Large intestine (tissue), 3 donors: ENCODE data around the gene KDM4F. TPM values are rescaled to one million over a fixed set of nuclear protein-coding genes. Genes with fewer than 3 reads are reported as not detected.
A peak's percentile ranks its signal among the peaks of the same experiment; 100 is the strongest.

Experiments
- DNase-seq, 2 donors: peaks; one replicate each; pipeline versions ENCODE4 v3.0.0 to v3.0.0-alpha.2; 2013
- H3K27ac ChIP-seq: one replicate; pipeline ENCODE4 v1.5.1; 2013; ENCODE audit warnings: low read length
- H3K27me3 ChIP-seq: 2 replicates; pipeline ENCODE4 v1.6.1; 2013; ENCODE audit warnings: low read length; ENCODE audit not compliant: control insufficient read depth, insufficient read depth
- H3K36me3 ChIP-seq: 2 replicates; pipeline ENCODE4 v1.6.1; 2013; ENCODE audit warnings: low read length; ENCODE audit not compliant: control insufficient read depth, insufficient read depth
- H3K4me1 ChIP-seq: one replicate; pipeline ENCODE4 v1.6.1; 2013; ENCODE audit warnings: low read length; ENCODE audit not compliant: control insufficient read depth, insufficient read depth
- H3K4me3 ChIP-seq: one replicate; pipeline ENCODE4 v1.5.1; 2013; ENCODE audit warnings: low read length
- H3K9me3 ChIP-seq: one replicate; pipeline ENCODE4 v1.6.1; 2013; ENCODE audit warnings: mild to moderate bottlenecking, low read depth, low read length, moderate library complexity; ENCODE audit not compliant: control insufficient read depth
- WGBS: methylation state at CpG from one replicate; pipeline ENCODE4 v1.1.5; 2013; ENCODE audit warnings: low lambda C conversion rate; ENCODE audit not compliant: insufficient coverage; 5-methylcytosine and 5-hydroxymethylcytosine counted together
- polyA plus RNA-seq: library from polyadenylated mRNA; unstranded; fragments of 120-200 nt; gene quantifications from one replicate; pipeline ENCODE4 v1.2.1, GENCODE V29; 2013

The KDM4F gene
- polyA plus RNA-seq, 1 donor: not detected

DNA sequence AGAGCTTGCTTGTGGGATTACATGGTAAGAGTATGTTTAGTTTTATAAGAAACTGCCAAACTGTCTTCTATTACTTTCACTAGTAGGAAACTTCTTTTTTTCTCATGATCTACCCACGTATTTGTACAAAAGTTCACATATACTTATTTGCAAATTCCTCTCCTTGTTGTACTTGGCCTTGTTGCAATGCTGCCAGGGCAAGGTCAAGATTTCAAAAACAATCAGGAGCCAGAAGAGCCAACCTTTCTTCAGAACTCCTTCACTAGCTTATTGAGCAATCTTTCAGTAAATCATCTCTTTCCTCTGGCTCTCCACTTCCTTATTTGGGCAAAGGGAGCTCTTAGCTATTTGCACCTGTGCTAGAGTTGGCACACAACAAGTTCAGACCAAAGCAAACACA, 27.2 kb downstream of the KDM4F start:
- no peak overlapping the region for H3K4me3 ChIP-seq
- no peak overlapping the region for H3K27ac ChIP-seq
- WGBS: 13% methylated on average over 1 of the region's 1 CpG
- no peaks in the 10 kb centered on the region for H3K4me1 ChIP-seq
- peak; percentile 61 to 70 for DNase-seq
- no peaks in the 10 kb centered on the region for H3K36me3 ChIP-seq
- no peaks in the 10 kb centered on the region for H3K9me3 ChIP-seq
- H3K27me3 ChIP-seq: no peaks in the 10 kb centered on the region

DNA sequence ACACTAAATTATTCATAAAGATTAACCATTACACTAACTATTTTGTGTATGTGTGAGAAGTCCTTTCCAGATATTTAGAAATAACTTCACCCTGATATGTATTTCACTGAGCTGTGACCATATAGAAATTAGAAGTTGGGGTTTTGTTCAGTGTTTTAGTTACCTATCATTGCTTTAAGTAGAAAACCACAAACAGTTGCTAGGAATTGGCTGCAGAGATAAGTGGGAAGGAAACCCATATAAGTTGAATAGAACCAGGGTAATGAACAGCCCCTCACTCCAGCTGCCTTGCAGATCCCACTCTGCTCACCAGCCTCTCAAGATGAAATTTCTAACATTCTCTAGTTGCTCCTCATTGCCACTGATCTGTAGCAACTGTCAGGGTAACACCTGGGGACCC, 27.8 kb downstream of the KDM4F start:
- Histone ChIP-seq H3K27me3 (no peaks in the 10 kb centered on the region), H3K27ac (no peak overlapping the region), H3K4me1 (no peaks in the 10 kb centered on the region), H3K4me3 (no peak overlapping the region), H3K36me3 (no peaks in the 10 kb centered on the region), H3K9me3 (no peaks in the 10 kb centered on the region)
- DNase-seq: no peak

DNA sequence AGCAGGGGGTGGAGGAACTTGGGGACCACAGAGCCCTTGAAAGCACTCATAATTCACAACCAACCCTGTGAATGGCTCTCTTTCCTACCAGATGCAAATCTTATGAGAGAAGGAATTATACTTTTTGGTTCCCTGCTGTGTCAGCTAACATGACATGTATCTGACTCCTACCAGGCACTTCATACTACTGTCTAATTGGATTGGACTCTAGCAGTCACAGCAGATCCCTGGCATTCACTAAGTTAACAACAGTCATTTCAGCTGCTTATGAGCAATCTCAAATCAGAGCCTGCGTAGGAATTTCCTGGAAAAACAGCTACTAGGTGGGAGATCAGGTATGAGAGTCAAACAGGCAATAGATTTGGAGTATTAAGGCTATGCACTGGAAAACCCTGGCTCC, 29.3 kb downstream of the KDM4F start:
- H3K9me3 ChIP-seq: no peaks in the 10 kb centered on the region
- H3K4me3 ChIP-seq: no peak overlapping the region
- whole genome bisulfite sequencing: no CpG with 5 or more reads among the region's 1 CpG
- H3K4me1 ChIP-seq: no peaks in the 10 kb centered on the region
- no peaks in the 10 kb centered on the region for H3K36me3 ChIP-seq
- DNase-seq: no peak
- no peak overlapping the region for H3K27ac ChIP-seq
- H3K27me3 ChIP-seq: no peaks in the 10 kb centered on the region

DNA sequence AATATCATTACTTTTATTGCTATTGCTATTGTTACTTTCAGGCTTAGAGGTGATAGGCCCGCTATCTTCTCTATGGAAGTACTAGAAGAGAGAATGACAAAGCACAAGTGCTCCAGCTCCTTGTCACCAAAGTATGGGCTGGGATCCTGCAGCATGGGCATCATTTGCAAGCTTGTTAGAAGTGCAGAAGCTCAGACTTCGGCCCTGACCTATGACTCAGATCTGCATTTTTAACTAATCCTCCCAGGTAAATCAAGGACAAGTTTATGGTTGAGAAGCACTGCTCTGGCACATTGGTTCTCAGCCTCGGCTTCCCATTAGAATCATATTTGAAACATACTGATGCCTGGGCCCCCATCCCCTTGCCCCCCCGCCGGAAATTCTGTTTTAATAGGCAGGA, 31.8 kb downstream of the KDM4F start:
- no peaks in the 10 kb centered on the region for H3K36me3 ChIP-seq
- H3K4me1 ChIP-seq: no peaks in the 10 kb centered on the region
- no peak for DNase-seq
- no peak overlapping the region for H3K4me3 ChIP-seq
- no peak overlapping the region for H3K27ac ChIP-seq
- WGBS: no CpG with 5 or more reads among the region's 5 CpGs
- H3K9me3 ChIP-seq: no peaks in the 10 kb centered on the region
- H3K27me3 ChIP-seq: no peaks in the 10 kb centered on the region

DNA sequence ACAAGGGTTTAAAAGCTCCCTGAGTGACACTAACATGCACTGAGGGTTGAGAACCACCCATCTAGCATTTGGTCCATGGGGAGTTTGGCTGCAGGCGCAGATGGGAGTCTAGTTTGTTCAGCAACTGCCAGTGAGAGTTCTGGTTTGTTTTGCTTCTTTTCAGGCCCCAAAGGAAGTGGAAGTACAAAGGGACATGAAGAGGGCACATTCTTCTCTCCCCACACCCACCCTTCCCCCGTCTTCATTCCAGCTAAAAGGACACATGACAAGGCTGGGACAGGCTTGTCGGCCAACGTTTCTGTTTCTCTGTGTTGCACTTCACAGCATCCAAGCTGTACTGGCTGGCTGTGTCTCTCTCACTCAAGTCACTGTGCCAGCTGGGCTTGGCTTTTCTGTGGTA, 32.2 kb downstream of the KDM4F start:
- no peaks in the 10 kb centered on the region for H3K27me3 ChIP-seq
- no peaks in the 10 kb centered on the region for H3K4me1 ChIP-seq
- no peak overlapping the region for H3K4me3 ChIP-seq
- DNase-seq: no peak
- no peaks in the 10 kb centered on the region for H3K9me3 ChIP-seq
- no peaks in the 10 kb centered on the region for H3K36me3 ChIP-seq
- no peak overlapping the region for H3K27ac ChIP-seq
- WGBS: no CpG with 5 or more reads among the region's 4 CpGs

DNA sequence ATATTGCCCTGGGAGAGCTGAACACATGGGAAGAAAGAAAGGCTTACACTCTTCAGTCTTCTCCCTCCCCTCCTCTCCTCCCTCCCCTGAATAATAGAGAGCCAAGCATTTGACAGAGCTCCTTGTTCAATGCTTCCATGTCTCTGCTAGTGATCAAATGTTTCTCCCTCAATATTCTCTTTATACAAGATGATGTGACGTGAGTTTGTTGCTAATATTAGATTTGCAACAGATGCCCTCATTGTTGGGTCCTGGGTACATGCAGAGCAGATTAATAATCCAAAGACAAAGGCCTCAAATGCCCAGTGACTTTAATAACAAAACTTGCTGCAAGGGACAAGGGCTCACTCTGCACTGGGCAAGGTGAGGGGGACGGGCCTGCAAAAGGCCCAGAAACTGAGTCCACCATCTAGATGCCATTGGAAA, 33.4 kb downstream of the KDM4F start:
- H3K27ac ChIP-seq: no peak overlapping the region

DNA sequence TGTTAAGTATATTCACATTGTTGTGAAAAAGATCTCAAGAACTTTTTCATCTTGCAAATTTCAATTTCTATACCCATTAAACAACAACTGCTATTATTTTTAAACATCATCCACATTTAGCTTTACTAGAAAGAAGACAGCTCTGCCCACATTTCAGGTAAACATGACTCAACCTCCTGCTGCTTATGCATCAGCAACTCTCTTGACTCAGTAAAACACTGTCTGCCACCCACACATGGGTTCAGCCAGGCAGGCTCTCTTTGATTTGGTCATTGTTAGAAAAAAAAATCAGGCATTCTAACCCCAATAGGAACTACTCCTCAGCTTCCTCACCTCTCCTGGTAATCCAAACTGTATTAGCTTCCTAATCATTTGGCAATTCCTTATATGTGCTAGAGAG, 35.3 kb downstream of the KDM4F start:
- Histone ChIP-seq H3K4me3 (no peak overlapping the region), H3K27me3 (no peaks in the 10 kb centered on the region), H3K9me3 (no peaks in the 10 kb centered on the region), H3K36me3 (no peaks in the 10 kb centered on the region), H3K27ac (no peak overlapping the region), H3K4me1 (peaks cover 3% of the 10 kb centered on the region)
- no peak for DNase-seq

More for the DNA sequence above, 33.4 kb downstream of the KDM4F start:
- WGBS: no CpG with 5 or more reads among the region's 2 CpGs
- Histone ChIP-seq H3K4me3 (no peak overlapping the region), H3K4me1 (no peaks in the 10 kb centered on the region), H3K9me3 (no peaks in the 10 kb centered on the region), H3K36me3 (no peaks in the 10 kb centered on the region), H3K27me3 (no peaks in the 10 kb centered on the region)
- no peak for DNase-seq

DNA sequence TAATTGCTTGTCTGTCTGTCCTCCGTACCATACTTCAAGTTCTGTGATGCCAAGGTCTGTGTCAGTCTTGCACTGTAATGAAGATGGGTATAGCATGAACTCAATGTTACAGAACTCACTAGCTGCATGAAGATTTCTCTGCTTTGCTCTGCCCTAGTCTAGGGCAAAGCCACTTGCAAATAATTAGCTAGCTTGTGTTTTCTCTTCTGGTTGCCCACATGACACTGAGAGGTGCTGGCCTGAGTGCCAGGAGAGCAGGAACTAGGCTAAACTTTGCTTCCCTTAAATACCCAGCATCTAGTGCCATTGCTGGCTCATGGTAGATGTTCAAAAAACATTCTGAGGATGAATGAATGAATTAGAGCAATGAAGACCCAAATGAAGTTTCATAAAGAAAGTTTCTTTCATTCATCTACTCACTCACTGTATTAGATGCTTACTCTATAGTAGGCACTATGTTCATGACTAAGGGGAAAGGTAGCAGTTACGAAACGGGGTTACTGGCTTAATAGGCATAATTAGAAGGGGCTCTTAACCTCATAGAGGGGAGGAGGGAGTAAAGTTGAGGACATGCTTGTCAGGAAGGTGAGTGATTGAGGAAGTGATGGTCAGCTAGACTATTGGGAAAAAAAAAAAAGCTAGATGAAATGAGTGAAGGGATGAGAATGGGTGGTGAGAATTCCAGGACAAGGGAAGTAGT, 36.0 kb downstream of the KDM4F start:
- WGBS: 76% methylated on average over 2 of the region's 3 CpGs
- H3K9me3 ChIP-seq: no peaks in the 10 kb centered on the region
- no peak overlapping the region for H3K27ac ChIP-seq
- no peaks in the 10 kb centered on the region for H3K36me3 ChIP-seq
- peaks cover 3% of the 10 kb centered on the region for H3K4me1 ChIP-seq
- no peaks in the 10 kb centered on the region for H3K27me3 ChIP-seq
- H3K4me3 ChIP-seq: no peak overlapping the region
- no peak for DNase-seq

DNA sequence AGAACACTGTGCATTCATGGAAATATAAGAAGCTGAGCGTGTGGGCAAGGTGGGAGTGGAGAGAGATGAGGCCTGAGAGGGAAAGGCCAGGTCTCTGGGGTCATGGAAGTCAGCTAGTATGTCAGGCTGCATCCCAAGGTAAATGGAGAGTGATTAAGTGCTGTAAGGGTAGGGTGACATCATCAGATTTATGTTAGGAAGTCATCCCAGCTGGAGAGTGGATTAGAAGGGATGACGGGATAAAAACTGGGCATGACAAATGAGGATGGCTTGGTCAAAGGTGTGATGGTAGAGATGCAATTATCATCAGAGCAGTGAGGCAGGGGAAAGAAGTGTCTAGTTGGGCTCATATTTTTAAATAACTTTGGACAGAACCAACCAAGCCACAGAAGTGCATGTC, 36.9 kb downstream of the KDM4F start:
- Histone ChIP-seq H3K27me3 (no peaks in the 10 kb centered on the region), H3K4me1 (peaks cover 11% of the 10 kb centered on the region), H3K9me3 (no peaks in the 10 kb centered on the region), H3K27ac (no peak overlapping the region), H3K4me3 (no peak overlapping the region), H3K36me3 (no peaks in the 10 kb centered on the region)
- WGBS: 93% methylated on average over 2 of the region's 2 CpGs
- DNase-seq: no peak

DNA sequence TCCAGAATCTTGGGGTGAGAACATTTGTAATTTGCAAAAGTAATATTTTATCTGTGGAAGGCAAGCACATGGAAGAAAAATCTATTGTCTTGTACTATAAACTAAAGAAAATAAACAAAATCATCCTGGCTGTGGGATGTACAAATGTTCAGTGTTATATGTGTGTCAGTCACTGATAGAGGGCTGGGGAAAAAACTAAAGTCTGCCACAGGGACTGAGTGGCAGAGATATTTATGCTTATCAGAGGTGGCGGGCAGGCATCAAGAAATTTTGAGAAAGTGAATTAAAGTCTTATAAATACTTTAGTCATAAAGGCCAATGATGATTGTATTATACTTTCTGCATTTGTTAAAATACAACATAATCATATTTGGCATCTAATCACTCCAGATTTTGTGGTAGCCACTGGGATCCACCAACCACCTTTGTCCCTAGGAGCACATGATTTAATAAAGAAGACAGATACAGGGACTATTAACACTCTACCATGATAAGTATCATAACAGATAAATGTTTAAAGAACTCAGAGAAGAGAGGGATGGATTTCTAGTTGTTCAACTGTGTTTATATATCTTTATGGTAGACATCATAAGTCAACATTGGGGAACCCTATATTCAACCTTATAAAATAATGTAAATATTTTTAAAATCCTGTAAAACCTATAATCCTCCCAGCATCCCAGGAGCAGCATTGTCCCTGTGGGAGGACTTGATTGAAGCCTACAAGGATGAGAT, 37.8 kb downstream of the KDM4F start:
- Histone ChIP-seq H3K36me3 (no peaks in the 10 kb centered on the region), H3K27me3 (no peaks in the 10 kb centered on the region), H3K9me3 (no peaks in the 10 kb centered on the region), H3K4me3 (no peak overlapping the region), H3K4me1 (peaks cover 19% of the 10 kb centered on the region), H3K27ac (no peak overlapping the region)
- no CpG with 5 or more reads among the region's 1 CpG for WGBS
- DNase-seq: no peak
